Fibroblast of villous mesenchyme (primary cell): ENCODE results near the gene C10orf95. TPM values are rescaled to one million over a fixed set of nuclear protein-coding genes. Genes with fewer than 3 reads are reported as not detected.

Experiments
- DNase-seq: peaks from one replicate; pipeline ENCODE4 v3.0.0-alpha.2; 2010; ENCODE audit warnings: low read depth
- H3K4me3 ChIP-seq: 2 replicates; pipeline ENCODE4 v1.5.1; 2011; ENCODE audit warnings: low read depth, mild to moderate bottlenecking, low read length
- total RNA-seq: library from RNA; depleted of rRNA; stranded (reverse); fragments of >200 nt; gene quantifications from 2 replicates; pipeline ENCODE4 v1.2.3, GENCODE V29; 2012
- TF ChIP-seq, protein P1 (sequence below): IDR thresholded peaks from 2 replicates; pipeline ENCODE4 v1.5.1; 2012; ENCODE audit warnings: low read depth, mild to moderate bottlenecking, low read length; ENCODE audit not compliant: insufficient read depth

The C10orf95 gene
- total RNA-seq, 1 donor, result not detected

DNA sequence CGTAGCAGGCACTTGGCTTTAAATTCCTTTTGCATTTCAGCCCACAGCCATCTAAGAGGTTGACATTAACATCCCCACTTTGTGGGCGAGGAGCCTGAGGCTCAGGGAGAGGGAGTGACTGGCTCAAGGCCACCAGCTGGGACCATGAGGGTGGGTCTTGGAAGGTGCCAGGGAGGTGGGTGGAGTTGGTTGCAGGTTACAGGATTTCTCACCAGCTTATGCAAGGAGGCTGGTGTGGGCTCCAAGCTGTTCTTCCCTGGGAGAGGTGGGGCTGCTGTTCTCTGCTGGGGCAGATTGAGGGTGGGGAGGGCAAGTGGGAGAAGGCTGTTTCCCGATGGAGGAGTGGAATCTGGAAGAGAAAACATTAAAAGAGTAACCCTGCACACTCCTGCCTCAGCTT is 14.1 kb upstream of the C10orf95 start:
- DNase-seq, result no peak
- no peak overlapping the region for H3K4me3 ChIP-seq
- TF ChIP-seq, protein P1, sequence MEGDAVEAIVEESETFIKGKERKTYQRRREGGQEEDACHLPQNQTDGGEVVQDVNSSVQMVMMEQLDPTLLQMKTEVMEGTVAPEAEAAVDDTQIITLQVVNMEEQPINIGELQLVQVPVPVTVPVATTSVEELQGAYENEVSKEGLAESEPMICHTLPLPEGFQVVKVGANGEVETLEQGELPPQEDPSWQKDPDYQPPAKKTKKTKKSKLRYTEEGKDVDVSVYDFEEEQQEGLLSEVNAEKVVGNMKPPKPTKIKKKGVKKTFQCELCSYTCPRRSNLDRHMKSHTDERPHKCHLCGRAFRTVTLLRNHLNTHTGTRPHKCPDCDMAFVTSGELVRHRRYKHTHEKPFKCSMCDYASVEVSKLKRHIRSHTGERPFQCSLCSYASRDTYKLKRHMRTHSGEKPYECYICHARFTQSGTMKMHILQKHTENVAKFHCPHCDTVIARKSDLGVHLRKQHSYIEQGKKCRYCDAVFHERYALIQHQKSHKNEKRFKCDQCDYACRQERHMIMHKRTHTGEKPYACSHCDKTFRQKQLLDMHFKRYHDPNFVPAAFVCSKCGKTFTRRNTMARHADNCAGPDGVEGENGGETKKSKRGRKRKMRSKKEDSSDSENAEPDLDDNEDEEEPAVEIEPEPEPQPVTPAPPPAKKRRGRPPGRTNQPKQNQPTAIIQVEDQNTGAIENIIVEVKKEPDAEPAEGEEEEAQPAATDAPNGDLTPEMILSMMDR, result no peak

DNA sequence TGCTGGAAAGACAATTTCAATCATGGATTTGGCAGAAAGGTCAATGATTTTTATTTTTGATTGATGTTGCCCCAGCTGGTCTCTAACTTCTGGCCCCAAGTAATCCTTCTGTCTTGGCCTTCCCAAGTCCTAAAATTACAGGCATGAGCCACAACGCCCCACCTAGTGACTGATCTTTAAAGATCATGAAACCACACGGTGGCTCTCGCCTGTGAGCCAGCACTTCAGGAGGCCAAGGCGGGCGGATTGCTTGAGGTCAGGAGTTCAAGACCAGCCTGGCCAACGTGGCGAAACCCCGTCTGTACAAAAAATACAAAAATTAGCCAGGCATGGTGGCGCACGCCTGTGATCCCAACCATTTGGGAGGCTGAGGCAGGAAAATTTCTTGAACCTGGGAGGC is 12.6 kb upstream of the C10orf95 start:
- no peak overlapping the region for H3K4me3 ChIP-seq
- TF ChIP-seq, protein P1, result no peak
- no peak for DNase-seq

DNA sequence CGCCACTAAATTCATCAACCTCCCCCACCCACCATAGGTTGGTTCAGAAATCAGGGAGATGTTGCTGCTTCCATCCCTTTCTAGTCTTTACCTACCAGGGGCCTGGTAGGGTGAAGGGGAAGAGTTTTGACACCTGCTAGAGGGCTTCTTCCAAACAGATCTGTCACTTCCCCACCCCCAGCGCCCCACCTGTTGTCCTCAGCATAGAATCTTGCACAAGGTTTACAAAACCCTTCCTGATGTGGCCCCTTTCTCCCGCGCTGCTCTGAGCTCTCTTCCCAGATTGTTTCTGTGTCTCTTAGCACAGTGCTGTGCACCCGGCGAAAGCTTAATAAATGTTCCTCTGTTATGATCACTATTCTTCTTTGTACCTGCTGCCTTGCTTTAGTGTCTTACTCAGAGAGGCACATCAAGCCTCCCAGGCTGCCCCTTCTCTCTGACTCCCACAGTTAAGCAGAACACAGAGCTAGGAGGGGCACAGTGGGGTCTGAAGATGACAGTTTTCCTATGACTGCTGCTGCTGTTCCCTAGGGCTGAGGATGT is 11.2 kb upstream of the C10orf95 start:
- no peak overlapping the region for H3K4me3 ChIP-seq
- TF ChIP-seq, protein P1, result no peak
- no peak for DNase-seq

DNA sequence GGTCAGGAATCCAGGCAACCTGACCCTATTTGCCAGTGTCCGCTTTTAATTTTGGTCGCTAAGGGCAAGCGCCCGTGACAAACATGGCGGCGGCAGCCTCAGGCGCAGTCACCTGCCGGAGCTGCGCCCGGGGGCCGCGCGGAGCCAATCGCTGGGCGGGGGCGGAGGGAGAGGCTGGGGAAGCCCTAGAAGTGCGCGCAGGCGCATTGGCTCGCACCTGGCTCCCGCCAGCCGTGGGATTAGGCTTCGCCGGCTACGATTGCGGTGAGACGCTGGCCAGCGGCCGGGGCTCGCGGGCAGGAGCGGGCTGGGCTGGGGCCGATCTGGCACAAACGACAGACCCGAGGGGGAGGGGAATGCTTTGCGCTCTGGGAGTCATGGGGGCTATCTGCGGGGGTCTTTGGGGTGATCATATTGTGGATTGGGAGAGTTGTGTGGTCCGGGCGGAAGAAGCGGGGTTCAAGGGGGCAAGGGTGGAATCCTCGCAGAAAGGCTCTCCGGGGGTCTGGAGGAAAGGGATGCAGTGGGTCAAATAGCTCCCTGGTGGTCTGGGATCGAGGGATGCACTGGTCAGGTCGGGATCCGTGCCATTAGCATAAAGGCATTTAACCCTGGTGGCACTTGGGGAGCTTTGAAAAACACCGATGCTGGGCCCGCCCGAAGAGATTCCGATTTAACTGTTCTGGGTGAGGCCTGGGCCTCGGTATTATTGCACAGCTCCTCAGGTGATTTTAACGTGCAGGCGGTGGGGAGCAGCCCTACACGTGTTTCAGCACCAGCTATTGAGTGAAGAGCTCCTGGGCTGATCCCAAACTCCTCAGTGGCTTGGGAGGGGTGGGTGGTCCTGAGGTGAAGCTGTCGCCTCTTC is 10.1 kb upstream of the C10orf95 start:
- peak overlapping the region; percentile 66 for H3K4me3 ChIP-seq
- peak; percentile 77 for DNase-seq
- TF ChIP-seq, protein P1, result no peak

DNA sequence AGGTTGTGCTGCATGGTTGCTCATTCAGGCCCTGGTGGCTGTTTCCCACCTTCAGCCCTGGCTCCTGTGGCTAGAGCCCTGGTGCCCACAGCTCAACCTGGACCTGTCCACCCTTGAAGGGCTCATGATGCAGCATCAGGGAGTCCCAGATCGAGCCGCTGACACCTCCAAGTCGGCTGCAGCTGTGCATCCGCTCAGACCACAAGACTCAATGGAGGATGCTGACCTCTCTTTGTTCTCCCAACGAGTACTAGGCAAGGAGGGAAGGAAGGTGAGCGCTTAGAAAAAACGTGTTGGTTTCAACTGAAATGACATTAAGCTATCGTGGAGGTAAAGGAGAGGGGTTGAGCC is 9.5 kb upstream of the C10orf95 start:
- peak overlapping the region; percentile 66 for H3K4me3 ChIP-seq
- DNase-seq, result no peak
- TF ChIP-seq, protein P1, result no peak

DNA sequence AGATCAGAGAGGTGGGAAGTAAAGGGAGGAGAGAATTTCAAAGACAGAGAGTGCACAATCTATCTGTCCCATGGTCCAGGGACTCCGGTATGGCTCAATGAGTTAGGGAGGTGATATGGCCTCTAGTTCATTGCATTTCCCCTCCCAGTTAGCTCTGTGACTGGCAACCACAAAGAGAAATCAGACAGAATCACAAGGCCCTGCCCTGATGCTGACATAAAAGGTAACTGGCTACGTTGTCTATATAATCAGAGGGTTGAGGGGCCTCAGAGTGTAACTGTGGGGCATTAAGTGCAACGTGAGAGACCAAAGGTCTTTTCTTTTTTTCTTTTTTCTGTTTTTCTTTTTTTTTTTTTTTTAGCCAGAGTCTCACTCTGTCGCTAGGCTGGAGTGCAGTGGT is 7.3 kb upstream of the C10orf95 start:
- TF ChIP-seq, protein P1, result no peak
- no peak for DNase-seq
- H3K4me3 ChIP-seq, result no peak overlapping the region
